ENCODE measurements around the gene MIPOL1.
"Not testable (repeated sequence)": the region's sequence is repeated elsewhere in the genome, so short reads cannot be mapped to it uniquely, and the experiment has no call there.

MIPOL1 gene

GRCh38 chr14:37420622-37421021 lies 222.9 kb downstream of the MIPOL1 start:
- in situ Hi-C loops (cut with MboI; ENCODE audit: low pct_unique_long_range_greater_than_20kb, low sequenced_read_pairs) = no loop called here

DNA sequence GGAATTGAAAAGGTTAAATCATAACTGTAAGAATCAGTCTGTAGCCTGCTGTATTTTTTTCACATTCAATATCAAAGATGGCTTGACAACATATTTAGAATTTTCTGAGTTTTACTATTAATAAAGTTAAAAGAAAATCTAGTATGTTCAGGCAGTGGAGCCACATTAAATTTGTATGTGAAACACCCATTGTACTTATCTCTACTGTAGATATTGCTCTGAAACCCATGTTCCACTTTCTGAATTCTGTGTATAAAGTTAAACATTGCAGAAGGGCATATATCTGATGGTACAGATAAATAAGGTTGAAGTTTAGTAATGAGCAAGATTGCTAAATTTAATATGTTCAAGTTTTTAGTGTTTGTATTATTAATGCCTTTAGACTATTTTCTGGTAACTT lies 224.6 kb downstream of the MIPOL1 start:
- in situ Hi-C loops (cut with MboI; ENCODE audit: low pct_unique_long_range_greater_than_20kb, low sequenced_read_pairs) = no loop called here
- DNase-seq = no peak

More at GRCh38 chr14:37420622-37421021, 222.9 kb downstream of the MIPOL1 start:
- DNase-seq = no peak

- in situ Hi-C loops (cut with MboI; ENCODE audit: low pct_unique_long_range_greater_than_20kb, low sequenced_read_pairs) = no loop called here
Observed at GRCh38 chr14:37422748-37423147, 225.0 kb downstream of the MIPOL1 start.

GRCh38 chr14:37428954-37429353 lies 231.2 kb downstream of the MIPOL1 start:
- no peak for DNase-seq
- in situ Hi-C loops (cut with MboI; ENCODE audit: low pct_unique_long_range_greater_than_20kb, low sequenced_read_pairs) = no loop called here

More at GRCh38 chr14:37422748-37423147, 225.0 kb downstream of the MIPOL1 start:
- no peak for DNase-seq

DNA sequence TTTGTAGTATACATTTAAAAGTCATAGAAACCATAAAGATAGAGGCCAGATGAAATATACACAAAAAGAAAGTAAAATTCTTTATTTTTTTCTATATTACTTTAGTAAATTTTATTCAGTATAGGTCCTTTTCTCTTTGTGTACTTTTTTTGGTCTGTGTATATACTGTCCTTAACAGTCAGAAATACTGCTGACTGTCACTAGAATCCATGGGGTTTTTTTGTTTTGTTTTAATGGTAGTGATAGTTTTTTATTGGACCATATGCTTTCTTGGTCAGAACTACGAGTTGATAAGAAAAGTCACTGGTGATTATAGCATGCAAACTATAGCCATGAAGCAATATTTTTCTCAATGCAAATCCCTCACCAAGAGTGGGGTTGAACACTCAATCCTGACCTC lies 231.9 kb downstream of the MIPOL1 start:
- DNase-seq = no peak
- in situ Hi-C loops (cut with MboI; ENCODE audit: low pct_unique_long_range_greater_than_20kb, low sequenced_read_pairs) = no loop called here

DNA sequence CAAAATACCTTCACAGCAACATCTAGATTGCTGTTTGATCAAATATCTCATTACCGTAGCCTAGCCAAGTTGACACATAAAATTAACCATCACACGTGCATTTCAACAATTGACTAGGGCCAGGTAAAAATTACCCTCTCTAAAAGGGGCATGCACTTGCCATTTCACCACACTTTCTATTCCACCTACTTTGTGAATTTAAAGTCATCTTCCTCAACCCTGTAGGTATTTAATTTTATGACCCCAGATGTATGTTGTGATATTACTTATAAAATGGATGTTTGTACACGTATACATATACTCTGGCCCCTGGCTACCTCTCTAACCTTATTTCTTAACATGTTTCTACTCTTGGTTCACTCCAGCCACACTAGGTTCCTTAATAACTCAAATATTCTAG lies 237.1 kb downstream of the MIPOL1 start:
- no peak for DNase-seq
- in situ Hi-C loops (cut with MboI; ENCODE audit: low pct_unique_long_range_greater_than_20kb, low sequenced_read_pairs) = no loop called here

- DNase-seq = no peak
- in situ Hi-C loops (cut with MboI; ENCODE audit: low pct_unique_long_range_greater_than_20kb, low sequenced_read_pairs) = no loop called here
Observed at GRCh38 chr14:37436519-37436918, 238.8 kb downstream of the MIPOL1 start.

- in situ Hi-C loops (cut with MboI; ENCODE audit: low pct_unique_long_range_greater_than_20kb, low sequenced_read_pairs) = no loop called here
Observed at GRCh38 chr14:37437490-37437889, 239.8 kb downstream of the MIPOL1 start.

DNA sequence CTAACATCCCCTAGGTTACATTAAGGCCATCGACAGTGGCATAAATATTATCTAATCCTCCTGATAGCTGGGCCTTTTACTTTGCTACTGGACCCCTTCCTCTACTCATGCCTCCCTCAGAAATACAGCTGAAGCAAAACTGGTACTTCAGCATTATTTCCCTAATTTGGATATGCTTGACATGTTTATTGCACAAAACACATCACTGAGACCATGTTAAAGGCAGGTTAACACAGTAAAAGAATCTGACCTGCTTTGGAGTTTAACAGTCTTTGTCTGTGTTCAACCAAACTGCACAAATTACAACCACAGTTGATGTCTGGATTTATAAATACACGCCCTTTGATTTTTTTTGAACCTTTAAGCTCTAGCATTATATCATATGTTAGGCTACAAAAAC lies 240.7 kb downstream of the MIPOL1 start:
- no peak for DNase-seq
- in situ Hi-C loops (cut with MboI; ENCODE audit: low pct_unique_long_range_greater_than_20kb, low sequenced_read_pairs) = no loop called here

More at GRCh38 chr14:37437490-37437889, 239.8 kb downstream of the MIPOL1 start:
- no peak for DNase-seq

- in situ Hi-C loops (cut with MboI; ENCODE audit: low pct_unique_long_range_greater_than_20kb, low sequenced_read_pairs) = no loop called here
- DNase-seq = no peak
Observed at GRCh38 chr14:37443461-37443860, 245.7 kb downstream of the MIPOL1 start.

DNA sequence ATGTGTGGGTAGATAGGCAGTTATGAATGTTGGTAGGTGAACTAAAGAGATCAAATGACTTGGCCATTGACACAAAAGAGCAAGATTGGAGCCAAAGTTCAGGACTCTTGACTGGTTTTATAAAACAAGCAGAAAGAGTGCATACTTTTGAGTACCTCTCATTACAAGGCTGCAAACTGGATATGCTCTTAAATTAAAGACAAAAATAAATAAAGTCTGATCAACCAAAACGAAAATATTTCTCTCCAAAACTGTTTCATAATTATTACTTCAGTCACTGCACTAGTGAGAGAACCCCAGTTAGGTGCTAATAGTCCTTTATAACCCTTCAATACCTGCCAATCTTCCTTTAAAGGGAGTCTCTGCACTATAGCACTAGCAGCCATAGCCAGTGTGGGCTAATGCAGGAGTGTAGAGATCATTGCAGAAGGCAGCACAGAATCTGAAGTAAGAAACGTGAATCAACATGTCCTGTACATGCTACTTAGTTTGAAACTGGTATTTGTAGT lies 250.2 kb downstream of the MIPOL1 start:
- in situ Hi-C loops (cut with MboI; ENCODE audit: low pct_unique_long_range_greater_than_20kb, low sequenced_read_pairs) = no loop called here
- DNase-seq = no peak

- in situ Hi-C loops (cut with MboI; ENCODE audit: low pct_unique_long_range_greater_than_20kb, low sequenced_read_pairs) = no loop called here
- DNase-seq = no peak
Observed at GRCh38 chr14:37452323-37452722, 254.6 kb downstream of the MIPOL1 start.

DNA sequence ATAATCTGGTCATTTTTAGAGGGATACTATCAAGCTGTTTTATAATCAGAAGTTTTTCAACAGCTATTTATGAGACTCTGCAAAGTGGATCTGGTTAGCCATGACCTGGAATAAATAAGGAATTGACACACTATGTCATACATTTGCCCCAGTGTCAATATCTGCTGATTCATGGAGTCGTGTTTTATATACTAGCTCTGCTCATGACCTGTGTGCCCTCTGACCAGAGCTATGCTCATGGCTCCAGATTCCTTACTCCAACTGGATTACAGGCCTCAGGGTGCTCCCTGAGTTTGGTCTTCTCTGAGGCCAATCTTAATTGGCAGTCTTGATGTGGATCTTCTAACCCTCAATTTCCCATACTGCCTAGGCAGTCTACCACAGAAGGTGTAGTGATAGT lies 256.2 kb downstream of the MIPOL1 start:
- DNase-seq = no peak
- in situ Hi-C loops (cut with MboI; ENCODE audit: low pct_unique_long_range_greater_than_20kb, low sequenced_read_pairs) = no loop called here

DNA sequence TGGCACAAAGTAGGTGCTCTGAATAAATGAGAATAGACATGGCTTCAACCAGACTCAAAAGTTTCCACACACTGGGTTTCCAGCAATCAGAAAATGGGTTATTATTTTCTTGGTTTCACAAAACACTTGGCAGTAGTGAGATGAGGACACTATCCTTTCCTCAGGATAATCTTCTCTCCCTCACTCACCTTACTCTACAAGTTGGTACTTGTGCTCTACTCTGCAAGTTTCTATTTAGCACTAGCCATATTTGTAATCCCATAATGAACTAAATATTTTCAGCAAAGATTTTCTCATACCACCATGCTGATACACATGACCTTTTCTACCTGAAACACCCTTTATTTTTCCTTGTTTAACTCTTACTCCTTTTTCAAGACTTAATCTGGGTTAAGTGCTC lies 259.6 kb downstream of the MIPOL1 start:
- in situ Hi-C loops (cut with MboI; ENCODE audit: low pct_unique_long_range_greater_than_20kb, low sequenced_read_pairs) = no loop called here
- no peak for DNase-seq

DNA sequence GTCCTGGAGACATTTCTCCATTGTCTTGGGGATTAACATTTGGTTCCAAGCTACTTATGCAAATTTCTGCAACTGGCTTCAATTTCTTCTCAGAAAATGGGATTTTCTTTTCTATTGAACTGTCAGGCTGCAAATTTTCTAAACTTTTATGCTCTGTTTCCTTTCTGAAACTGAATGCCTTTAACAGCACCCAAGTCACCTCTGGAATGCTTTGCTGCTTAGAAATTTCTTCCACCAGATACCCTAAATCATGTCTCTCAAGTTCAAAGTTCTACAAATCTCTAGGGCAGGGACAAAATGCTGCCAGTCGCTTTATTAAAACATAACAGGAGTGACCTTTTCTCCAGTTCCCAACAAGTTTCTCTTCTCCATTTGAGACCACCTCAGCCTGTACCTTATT lies 264.7 kb downstream of the MIPOL1 start:
- in situ Hi-C loops (cut with MboI; ENCODE audit: low pct_unique_long_range_greater_than_20kb, low sequenced_read_pairs) = not testable (repeated sequence)

DNA sequence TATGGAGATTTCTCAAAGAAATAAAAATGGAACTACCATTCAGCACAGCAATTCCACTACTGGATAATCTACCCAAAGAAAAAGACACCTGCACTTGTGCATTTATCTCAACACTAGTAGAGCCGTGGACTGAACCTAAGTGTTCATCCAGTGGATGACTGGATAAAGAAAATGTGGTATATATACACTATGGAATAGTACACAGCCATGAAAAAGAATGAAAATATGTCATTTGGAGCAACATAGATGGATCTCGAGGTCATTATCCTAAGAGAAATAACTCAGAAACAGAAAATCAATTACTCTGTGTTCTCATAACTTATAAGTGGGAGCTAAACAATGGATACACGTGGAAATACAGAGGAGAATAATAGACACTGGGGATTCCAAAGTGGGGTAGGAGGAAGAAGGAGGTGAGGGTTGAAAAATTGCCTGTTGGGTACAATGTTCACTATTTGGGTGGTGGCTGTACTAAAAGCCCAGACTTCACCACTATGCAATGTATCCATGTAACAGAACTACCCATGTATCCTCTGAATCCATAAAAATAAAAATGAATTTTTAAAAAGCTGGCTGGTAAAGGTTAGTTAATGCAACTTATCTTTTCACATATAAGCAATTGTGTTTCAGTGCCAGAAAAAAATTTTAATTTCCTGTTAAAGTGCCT lies 266.6 kb downstream of the MIPOL1 start:
- in situ Hi-C loops (cut with MboI; ENCODE audit: low pct_unique_long_range_greater_than_20kb, low sequenced_read_pairs) = no loop called here
- DNase-seq = no peak

More for the DNA sequence above, 264.7 kb downstream of the MIPOL1 start:
- DNase-seq = not testable (repeated sequence)

DNA sequence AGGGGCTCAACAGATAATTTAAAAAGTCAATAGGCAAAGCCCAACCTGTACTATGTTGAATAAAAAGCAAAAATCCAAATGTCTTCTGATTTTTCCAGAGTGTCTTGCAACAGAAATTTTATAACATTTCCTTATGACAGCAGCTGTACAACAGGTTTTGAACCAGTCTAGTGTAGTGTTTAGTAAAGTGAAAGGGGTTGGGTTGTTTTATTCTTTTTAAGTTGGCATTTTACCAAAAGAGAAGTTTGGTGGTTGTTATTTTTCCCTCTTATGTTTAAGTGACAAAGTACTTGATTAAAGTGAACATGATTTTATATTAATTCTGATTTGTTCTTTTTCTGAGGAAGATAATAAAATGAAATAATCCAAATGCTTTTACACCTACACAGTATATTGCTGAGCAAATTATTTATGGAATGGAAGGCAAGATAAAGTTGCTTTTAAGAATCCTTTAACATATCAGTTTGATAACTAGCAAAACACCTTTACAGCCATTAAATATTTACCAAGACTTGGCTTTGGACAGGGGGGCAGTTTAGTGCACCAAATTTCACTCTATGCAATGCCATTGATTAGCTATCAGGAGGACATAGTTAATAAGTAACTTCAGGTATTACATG lies 268.4 kb downstream of the MIPOL1 start:
- in situ Hi-C loops (cut with MboI; ENCODE audit: low pct_unique_long_range_greater_than_20kb, low sequenced_read_pairs) = no loop called here

GRCh38 chr14:37466623-37467088 lies 268.9 kb downstream of the MIPOL1 start:
- in situ Hi-C loops (cut with MboI; ENCODE audit: low pct_unique_long_range_greater_than_20kb, low sequenced_read_pairs) = no loop called here
- no peak for DNase-seq

More for the DNA sequence above, 268.4 kb downstream of the MIPOL1 start:
- DNase-seq = no peak

- DNase-seq = no peak
- in situ Hi-C loops (cut with MboI; ENCODE audit: low pct_unique_long_range_greater_than_20kb, low sequenced_read_pairs) = no loop called here
Observed at GRCh38 chr14:37469650-37470049, 271.9 kb downstream of the MIPOL1 start.

DNA sequence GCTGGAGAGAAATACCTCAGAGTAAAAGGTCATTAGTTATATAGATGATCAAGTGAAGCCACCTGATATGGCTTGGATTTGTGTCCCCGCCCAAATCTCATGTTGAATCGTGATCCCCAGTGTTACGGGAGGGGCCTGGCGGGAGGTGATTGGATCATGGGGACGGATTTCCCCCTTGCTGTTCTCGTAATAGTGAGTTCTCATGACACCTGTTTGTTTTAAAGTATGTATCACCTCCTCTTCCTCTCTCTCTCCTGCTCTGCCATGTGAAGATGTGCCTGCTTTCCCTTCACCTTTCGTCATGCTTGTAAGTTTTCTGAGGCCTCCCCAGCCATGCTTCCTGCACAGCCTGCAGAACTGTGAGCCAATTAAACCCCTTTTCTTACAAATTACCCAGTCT lies 272.5 kb downstream of the MIPOL1 start:
- in situ Hi-C loops (cut with MboI; ENCODE audit: low pct_unique_long_range_greater_than_20kb, low sequenced_read_pairs) = no loop called here
- no peak for DNase-seq

DNA sequence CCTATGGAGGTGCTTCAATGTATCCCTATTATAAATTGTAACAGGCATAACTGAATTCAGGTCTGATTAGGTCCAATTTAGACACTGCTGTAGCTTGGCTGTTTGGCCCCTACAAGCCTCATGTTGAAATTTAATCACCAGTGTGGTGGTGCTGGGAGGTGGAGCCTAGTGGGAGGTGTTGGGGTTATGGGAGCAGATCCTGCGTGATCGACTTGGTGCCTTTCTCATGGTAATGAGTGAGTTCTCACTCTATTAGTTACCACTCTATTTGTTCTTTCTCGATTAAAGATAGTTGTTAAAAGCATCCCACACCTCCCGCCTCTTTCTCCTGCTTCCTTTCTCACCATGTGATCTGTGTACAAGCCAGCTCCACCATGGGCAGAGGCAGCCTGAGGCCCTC lies 275.2 kb downstream of the MIPOL1 start:
- in situ Hi-C loops (cut with MboI; ENCODE audit: low pct_unique_long_range_greater_than_20kb, low sequenced_read_pairs) = no loop called here
- DNase-seq = no peak

Data from KBM-7 (cell line).